GM12891 (cell line): ENCODE results near the gene MED4.

ENCODE experiments used
- PAX5 ChIP-seq: IDR thresholded peaks from 2 replicates; pipeline ENCODE4 v1.6.1; 2011; ENCODE audit warnings: low read length, moderate library complexity, mild to moderate bottlenecking; ENCODE audit not compliant: insufficient read depth, severe bottlenecking
- POLR2A ChIP-seq: IDR thresholded peaks from 2 replicates; pipeline ENCODE4 v1.6.1; 2011; ENCODE audit warnings: low read depth, low read length, control low read depth
- POLR2AphosphoS5 ChIP-seq: IDR thresholded peaks from 2 replicates; pipeline ENCODE4 v1.6.1; 2011; ENCODE audit warnings: low read depth, low read length, control low read depth
- TAF1 ChIP-seq: IDR thresholded peaks from 2 replicates; pipeline ENCODE4 v1.6.1; 2011; ENCODE audit warnings: low read depth, low read length, control low read depth

- TF ChIP-seq POLR2A = no peak
- no peak for TF ChIP-seq PAX5
- TF ChIP-seq POLR2AphosphoS5 = no peak
- no peak for TF ChIP-seq TAF1
These were observed 40.3 kb downstream of the MED4 start for GRCh38 chr13:48054601-48055000.
